Stimulated activated CD8-positive, alpha-beta memory T cell treated with anti-CD3 and anti-CD28 coated beads, Interleukin-2, amount 100 ng/mL, for 48 hours (primary cell): Measurements from ENCODE around the gene WWOX.

Source experiments
- DNase-seq, 2 donors: peaks; one replicate each; pipeline ENCODE4 v3.0.0-alpha.2; 2020; ENCODE audit warnings: low read depth in 2 of 2

WWOX gene

GRCh38 chr16:78655331-78656113 lies 556.1 kb downstream of the WWOX start:
- DNase-seq = no peak

- DNase-seq = no peak
These were observed 557.4 kb downstream of the WWOX start for GRCh38 chr16:78656887-78657286.

- DNase-seq = no peak
These were observed 559.8 kb downstream of the WWOX start for GRCh38 chr16:78659216-78659615.

- no peak for DNase-seq
These were observed 560.3 kb downstream of the WWOX start for GRCh38 chr16:78659668-78660217.

GRCh38 chr16:78660795-78661194 lies 561.3 kb downstream of the WWOX start:
- DNase-seq = no peak

GRCh38 chr16:78663690-78664089 lies 564.2 kb downstream of the WWOX start:
- no peak for DNase-seq

- DNase-seq = no peak
These were observed 565.6 kb downstream of the WWOX start for GRCh38 chr16:78664811-78665772.

GRCh38 chr16:78666318-78666717 lies 566.9 kb downstream of the WWOX start:
- DNase-seq = no peak

GRCh38 chr16:78667675-78668074 lies 568.2 kb downstream of the WWOX start:
- DNase-seq = no peak

- no peak for DNase-seq
These were observed 568.9 kb downstream of the WWOX start for GRCh38 chr16:78668393-78668792.

- DNase-seq = no peak
These were observed 570.5 kb downstream of the WWOX start for GRCh38 chr16:78669994-78670393.

GRCh38 chr16:78672779-78673556 lies 573.5 kb downstream of the WWOX start:
- DNase-seq = no peak

- DNase-seq = no peak
These were observed 574.4 kb downstream of the WWOX start for GRCh38 chr16:78673884-78674283.

GRCh38 chr16:78675312-78675711 lies 575.9 kb downstream of the WWOX start:
- DNase-seq = no peak

GRCh38 chr16:78675951-78676792 lies 576.7 kb downstream of the WWOX start:
- no peak for DNase-seq

GRCh38 chr16:78677181-78677731 lies 577.8 kb downstream of the WWOX start:
- no peak for DNase-seq

GRCh38 chr16:78679546-78679945 lies 580.1 kb downstream of the WWOX start:
- no peak for DNase-seq

GRCh38 chr16:78681743-78682142 lies 582.3 kb downstream of the WWOX start:
- no peak for DNase-seq

GRCh38 chr16:78684030-78684611 lies 584.7 kb downstream of the WWOX start:
- no peak for DNase-seq
